HepG2 (cell line): Measurements from ENCODE around the gene CDK5RAP1.

Experiments
- CREM ChIP-seq, 2 experiments: sonication (generic) in 1 of 2; formaldehyde crosslinking in 1 of 2; IDR thresholded peaks; 2 replicates each; pipeline versions ENCODE4 v1.4.0 to v1.6.1; 2016 to 2020; ENCODE audit warnings: antibody characterized with exemption in 1 of 2, mild to moderate bottlenecking in 1 of 2, missing genetic modification reagents in 1 of 2
- HMG20B ChIP-seq: conservative IDR thresholded peaks from 2 replicates; pipeline ENCODE4 v1.6.1; 2016; ENCODE audit warnings: missing genetic modification reagents, missing compliant biosample characterization
- NFE2 ChIP-seq: sonication (generic); formaldehyde crosslinking; IDR thresholded peaks from 2 replicates; pipeline ENCODE4 v1.4.0; 2020; ENCODE audit warnings: missing genetic modification reagents
- NFE2L1 ChIP-seq: sonication (generic); formaldehyde crosslinking; IDR thresholded peaks from 2 replicates; pipeline ENCODE4 v1.4.0; 2020; ENCODE audit warnings: missing genetic modification reagents, mild to moderate bottlenecking, borderline replicate concordance
- POLR2AphosphoS5 ChIP-seq: IDR thresholded peaks from 2 replicates; pipeline ENCODE4 v1.6.1; 2012; ENCODE audit warnings: low read depth, low read length
- TCF7L2 ChIP-seq: IDR thresholded peaks from 2 replicates; pipeline ENCODE4 v1.6.1; 2011; ENCODE audit warnings: mild to moderate bottlenecking, low read depth, low read length, moderate library complexity
- ZNF121 ChIP-seq: sonication (generic); formaldehyde crosslinking; IDR thresholded peaks from 2 replicates; pipeline ENCODE4 v1.5.0; 2020; ENCODE audit warnings: mild to moderate bottlenecking, missing genetic modification reagents
- TF ChIP-seq, protein P1 (sequence below): sonication (generic); formaldehyde crosslinking; IDR thresholded peaks from 2 replicates; pipeline ENCODE4 v1.8.0; 2022; ENCODE audit warnings: missing genetic modification reagents, mild to moderate bottlenecking, moderate library complexity, borderline replicate concordance
- TF ChIP-seq, protein P2 (sequence below): sonication (generic); formaldehyde crosslinking; IDR thresholded peaks from 2 replicates; pipeline ENCODE4 v1.4.0; 2020; ENCODE audit warnings: missing genetic modification reagents
- TF ChIP-seq, protein P3 (sequence below), 2 experiments: sonication (generic) in 1 of 2; formaldehyde crosslinking in 1 of 2; IDR thresholded peaks; 2 replicates each; pipeline versions ENCODE4 v1.4.0 to v1.6.1; 2018 to 2020; ENCODE audit warnings: missing genetic modification reagents in 2 of 2, borderline replicate concordance in 1 of 2, low read depth in 1 of 2, mild to moderate bottlenecking in 1 of 2, missing biosample characterization in 1 of 2

DNA sequence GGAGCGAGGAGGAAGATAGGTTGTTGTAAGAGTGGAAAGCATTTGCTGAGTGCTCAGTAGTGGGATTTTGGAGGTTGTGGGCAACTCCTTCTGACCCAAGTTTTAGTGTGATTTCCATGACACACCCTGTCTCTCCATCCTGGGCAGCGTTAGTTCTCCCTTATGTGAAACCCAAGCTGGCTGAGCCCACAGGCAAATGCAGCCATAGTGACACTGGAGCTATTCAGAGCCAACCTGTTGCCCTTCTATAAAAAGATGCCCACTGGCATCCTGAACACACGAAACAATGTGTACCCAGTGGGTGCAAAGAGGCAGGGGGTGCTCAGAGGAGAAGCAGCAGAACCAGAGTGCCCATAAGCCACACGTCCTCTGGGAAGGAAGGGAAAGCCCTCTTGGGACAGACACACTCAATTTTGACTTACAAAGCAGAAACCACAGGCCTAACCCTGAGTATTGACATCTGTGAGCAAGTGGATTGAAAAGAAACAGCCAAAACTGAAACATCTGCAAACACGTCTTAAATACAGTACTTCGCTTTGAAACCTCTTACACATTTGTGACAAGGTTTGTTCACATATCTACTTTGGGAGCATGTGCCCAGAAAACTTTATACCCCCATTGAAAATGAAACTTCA lies 63.7 kb downstream of the CDK5RAP1 start:
- TF ChIP-seq NFE2 (CRISPR knock-in tag) (no peak), TCF7L2 (no peak), HMG20B (no peak), POLR2AphosphoS5 (no peak), NFE2L1 (CRISPR knock-in tag) (no peak), ZNF121 (CRISPR knock-in tag) (no peak), CREM (IDR thresholded peaks at IDR 0.05) (no peak), CREM (CRISPR knock-in tag; IDR thresholded peaks at IDR 0.05) (no peak)
- TF ChIP-seq, protein P1, sequence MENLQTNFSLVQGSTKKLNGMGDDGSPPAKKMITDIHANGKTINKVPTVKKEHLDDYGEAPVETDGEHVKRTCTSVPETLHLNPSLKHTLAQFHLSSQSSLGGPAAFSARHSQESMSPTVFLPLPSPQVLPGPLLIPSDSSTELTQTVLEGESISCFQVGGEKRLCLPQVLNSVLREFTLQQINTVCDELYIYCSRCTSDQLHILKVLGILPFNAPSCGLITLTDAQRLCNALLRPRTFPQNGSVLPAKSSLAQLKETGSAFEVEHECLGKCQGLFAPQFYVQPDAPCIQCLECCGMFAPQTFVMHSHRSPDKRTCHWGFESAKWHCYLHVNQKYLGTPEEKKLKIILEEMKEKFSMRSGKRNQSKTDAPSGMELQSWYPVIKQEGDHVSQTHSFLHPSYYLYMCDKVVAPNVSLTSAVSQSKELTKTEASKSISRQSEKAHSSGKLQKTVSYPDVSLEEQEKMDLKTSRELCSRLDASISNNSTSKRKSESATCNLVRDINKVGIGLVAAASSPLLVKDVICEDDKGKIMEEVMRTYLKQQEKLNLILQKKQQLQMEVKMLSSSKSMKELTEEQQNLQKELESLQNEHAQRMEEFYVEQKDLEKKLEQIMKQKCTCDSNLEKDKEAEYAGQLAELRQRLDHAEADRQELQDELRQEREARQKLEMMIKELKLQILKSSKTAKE (CRISPR knock-in tag), result no peak
- TF ChIP-seq, protein P2, sequence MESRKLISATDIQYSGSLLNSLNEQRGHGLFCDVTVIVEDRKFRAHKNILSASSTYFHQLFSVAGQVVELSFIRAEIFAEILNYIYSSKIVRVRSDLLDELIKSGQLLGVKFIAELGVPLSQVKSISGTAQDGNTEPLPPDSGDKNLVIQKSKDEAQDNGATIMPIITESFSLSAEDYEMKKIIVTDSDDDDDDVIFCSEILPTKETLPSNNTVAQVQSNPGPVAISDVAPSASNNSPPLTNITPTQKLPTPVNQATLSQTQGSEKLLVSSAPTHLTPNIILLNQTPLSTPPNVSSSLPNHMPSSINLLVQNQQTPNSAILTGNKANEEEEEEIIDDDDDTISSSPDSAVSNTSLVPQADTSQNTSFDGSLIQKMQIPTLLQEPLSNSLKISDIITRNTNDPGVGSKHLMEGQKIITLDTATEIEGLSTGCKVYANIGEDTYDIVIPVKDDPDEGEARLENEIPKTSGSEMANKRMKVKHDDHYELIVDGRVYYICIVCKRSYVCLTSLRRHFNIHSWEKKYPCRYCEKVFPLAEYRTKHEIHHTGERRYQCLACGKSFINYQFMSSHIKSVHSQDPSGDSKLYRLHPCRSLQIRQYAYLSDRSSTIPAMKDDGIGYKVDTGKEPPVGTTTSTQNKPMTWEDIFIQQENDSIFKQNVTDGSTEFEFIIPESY (CRISPR knock-in tag), result no peak
- TF ChIP-seq, protein P3, sequence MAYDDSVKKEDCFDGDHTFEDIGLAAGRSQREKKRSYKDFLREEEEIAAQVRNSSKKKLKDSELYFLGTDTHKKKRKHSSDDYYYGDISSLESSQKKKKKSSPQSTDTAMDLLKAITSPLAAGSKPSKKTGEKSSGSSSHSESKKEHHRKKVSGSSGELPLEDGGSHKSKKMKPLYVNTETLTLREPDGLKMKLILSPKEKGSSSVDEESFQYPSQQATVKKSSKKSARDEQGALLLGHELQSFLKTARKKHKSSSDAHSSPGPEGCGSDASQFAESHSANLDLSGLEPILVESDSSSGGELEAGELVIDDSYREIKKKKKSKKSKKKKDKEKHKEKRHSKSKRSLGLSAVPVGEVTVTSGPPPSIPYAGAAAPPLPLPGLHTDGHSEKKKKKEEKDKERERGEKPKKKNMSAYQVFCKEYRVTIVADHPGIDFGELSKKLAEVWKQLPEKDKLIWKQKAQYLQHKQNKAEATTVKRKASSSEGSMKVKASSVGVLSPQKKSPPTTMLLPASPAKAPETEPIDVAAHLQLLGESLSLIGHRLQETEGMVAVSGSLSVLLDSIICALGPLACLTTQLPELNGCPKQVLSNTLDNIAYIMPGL (CRISPR knock-in tag; IDR thresholded peaks at IDR 0.05; ENCODE audit: borderline replicate concordance in 1 of 2, low read depth in 1 of 2), result no peak
